Ishikawa (cell line): ENCODE measurements around the gene OGFR.

ENCODE experiments used
- CEBPB ChIP-seq: IDR thresholded peaks from 2 replicates; pipeline ENCODE4 v1.6.1; 2012
- CREB1 ChIP-seq: IDR thresholded peaks from 2 replicates; pipeline ENCODE4 v1.6.1; 2012; ENCODE audit warnings: low read depth
- EGR1 ChIP-seq: IDR thresholded peaks from 2 replicates; pipeline ENCODE4 v1.6.1; 2012
- EP300 ChIP-seq: IDR thresholded peaks from 2 replicates; pipeline ENCODE4 v1.6.1; 2012; ENCODE audit warnings: borderline replicate concordance
- FOXM1 ChIP-seq: IDR thresholded peaks from 2 replicates; pipeline ENCODE4 v1.6.1; 2012; ENCODE audit warnings: low read depth, borderline replicate concordance
- NFIC ChIP-seq: IDR thresholded peaks from 2 replicates; pipeline ENCODE4 v1.6.1; 2012
- RAD21 ChIP-seq: IDR thresholded peaks from 2 replicates; pipeline ENCODE4 v1.6.1; 2012; ENCODE audit warnings: low read depth
- TAF1 ChIP-seq: IDR thresholded peaks from 2 replicates; pipeline ENCODE4 v1.6.1; 2012; ENCODE audit warnings: low read depth, mild to moderate bottlenecking
- TCF12 ChIP-seq: IDR thresholded peaks from 2 replicates; pipeline ENCODE4 v1.6.1; 2012; ENCODE audit warnings: low read depth
- TEAD4 ChIP-seq: IDR thresholded peaks from 2 replicates; pipeline ENCODE4 v1.6.1; 2012
- USF1 ChIP-seq: IDR thresholded peaks from 2 replicates; pipeline ENCODE4 v1.6.1; 2012
- YY1 ChIP-seq: IDR thresholded peaks from 2 replicates; pipeline ENCODE4 v1.6.1; 2012; ENCODE audit warnings: low read depth
- ZBTB7A ChIP-seq: IDR thresholded peaks from 2 replicates; pipeline ENCODE4 v1.6.1; 2012; ENCODE audit warnings: low read depth
- TF ChIP-seq, protein P1 (sequence below): IDR thresholded peaks from 2 replicates; pipeline ENCODE4 v1.6.1; 2012; ENCODE audit warnings: low read depth, mild to moderate bottlenecking
- TF ChIP-seq, protein P2 (sequence below): IDR thresholded peaks from 2 replicates; pipeline ENCODE4 v1.6.1; 2012

The OGFR gene

GRCh38 chr20:62786157-62786556 is 18.5 kb upstream of the OGFR start:
- TF ChIP-seq USF1 (no peak), EGR1 (no peak), CREB1 (no peak), EP300 (no peak), FOXM1 (no peak), YY1 (no peak), NFIC (no peak), TCF12 (no peak), TEAD4 (no peak), TAF1 (no peak), CEBPB (no peak), RAD21 (no peak), ZBTB7A (no peak)
- TF ChIP-seq, protein P1, sequence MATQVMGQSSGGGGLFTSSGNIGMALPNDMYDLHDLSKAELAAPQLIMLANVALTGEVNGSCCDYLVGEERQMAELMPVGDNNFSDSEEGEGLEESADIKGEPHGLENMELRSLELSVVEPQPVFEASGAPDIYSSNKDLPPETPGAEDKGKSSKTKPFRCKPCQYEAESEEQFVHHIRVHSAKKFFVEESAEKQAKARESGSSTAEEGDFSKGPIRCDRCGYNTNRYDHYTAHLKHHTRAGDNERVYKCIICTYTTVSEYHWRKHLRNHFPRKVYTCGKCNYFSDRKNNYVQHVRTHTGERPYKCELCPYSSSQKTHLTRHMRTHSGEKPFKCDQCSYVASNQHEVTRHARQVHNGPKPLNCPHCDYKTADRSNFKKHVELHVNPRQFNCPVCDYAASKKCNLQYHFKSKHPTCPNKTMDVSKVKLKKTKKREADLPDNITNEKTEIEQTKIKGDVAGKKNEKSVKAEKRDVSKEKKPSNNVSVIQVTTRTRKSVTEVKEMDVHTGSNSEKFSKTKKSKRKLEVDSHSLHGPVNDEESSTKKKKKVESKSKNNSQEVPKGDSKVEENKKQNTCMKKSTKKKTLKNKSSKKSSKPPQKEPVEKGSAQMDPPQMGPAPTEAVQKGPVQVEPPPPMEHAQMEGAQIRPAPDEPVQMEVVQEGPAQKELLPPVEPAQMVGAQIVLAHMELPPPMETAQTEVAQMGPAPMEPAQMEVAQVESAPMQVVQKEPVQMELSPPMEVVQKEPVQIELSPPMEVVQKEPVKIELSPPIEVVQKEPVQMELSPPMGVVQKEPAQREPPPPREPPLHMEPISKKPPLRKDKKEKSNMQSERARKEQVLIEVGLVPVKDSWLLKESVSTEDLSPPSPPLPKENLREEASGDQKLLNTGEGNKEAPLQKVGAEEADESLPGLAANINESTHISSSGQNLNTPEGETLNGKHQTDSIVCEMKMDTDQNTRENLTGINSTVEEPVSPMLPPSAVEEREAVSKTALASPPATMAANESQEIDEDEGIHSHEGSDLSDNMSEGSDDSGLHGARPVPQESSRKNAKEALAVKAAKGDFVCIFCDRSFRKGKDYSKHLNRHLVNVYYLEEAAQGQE, result no peak
- TF ChIP-seq, protein P2, sequence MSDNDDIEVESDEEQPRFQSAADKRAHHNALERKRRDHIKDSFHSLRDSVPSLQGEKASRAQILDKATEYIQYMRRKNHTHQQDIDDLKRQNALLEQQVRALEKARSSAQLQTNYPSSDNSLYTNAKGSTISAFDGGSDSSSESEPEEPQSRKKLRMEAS, result no peak

- TF ChIP-seq CEBPB (no peak), TCF12 (no peak), NFIC (no peak), USF1 (no peak), ZBTB7A (no peak), TEAD4 (no peak), RAD21 (no peak)
Observed at GRCh38 chr20:62787321-62787720, 17.3 kb upstream of the OGFR start.

DNA sequence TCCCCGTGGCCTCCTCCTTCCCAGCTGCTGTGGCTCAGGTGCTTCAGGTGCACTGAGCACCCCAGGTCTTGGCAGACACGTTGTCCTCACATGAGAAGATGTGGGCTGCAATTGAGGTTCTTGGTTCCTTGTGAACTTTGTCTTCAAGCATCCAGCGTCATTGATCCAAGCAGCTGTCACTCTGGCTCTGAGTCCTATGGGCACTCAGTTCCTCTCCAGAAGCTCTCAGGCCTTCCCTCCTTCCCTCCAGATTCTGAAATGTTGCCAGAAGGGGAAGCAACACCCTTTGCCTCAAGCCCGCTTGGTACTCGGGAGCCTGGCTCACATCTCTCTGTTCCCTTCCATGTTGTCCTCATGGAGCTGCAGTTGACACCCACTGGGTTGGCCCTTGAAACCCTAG is 16.8 kb upstream of the OGFR start:
- TF ChIP-seq USF1 (no peak), CEBPB (no peak), NFIC (no peak), ZBTB7A (no peak), RAD21 (no peak), YY1 (no peak), EGR1 (no peak), CREB1 (no peak), TCF12 (no peak)
- TF ChIP-seq, protein P1, result no peak
- TF ChIP-seq, protein P2, result no peak

DNA sequence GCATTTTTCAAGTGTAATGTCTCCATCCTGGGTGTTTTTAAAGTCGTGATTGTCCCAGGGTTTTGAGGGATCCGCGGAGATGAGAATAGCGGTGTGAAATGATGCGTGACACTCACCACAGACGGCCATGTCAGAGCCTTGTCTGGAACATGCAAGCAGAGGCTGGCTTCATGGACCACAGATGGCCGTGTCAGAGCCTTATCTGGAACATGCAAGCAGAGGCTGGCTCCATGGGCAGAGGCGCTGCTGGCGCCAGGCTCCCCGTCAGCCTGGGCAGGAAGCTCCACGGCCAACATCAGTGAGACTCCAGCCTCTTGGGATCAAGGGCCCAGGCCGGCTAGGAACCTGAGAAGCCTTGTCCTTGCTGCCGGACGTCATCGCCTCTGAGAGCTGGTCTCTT is 16.0 kb upstream of the OGFR start:
- no peak for TF ChIP-seq RAD21
- TF ChIP-seq USF1, result no peak
- no peak for TF ChIP-seq EP300
- no peak for TF ChIP-seq CEBPB
- TF ChIP-seq, protein P1, result no peak
- TF ChIP-seq EGR1, result no peak
- no peak for TF ChIP-seq TAF1
- TF ChIP-seq FOXM1, result no peak
- no peak for TF ChIP-seq TEAD4
